K562 (cell line): Measurements from ENCODE around the gene DNAH10. TPM values are rescaled to one million over a fixed set of nuclear protein-coding genes. Genes with fewer than 3 reads are reported as not detected.

Experiments
- ATAC-seq: fragments of 200-7000 bp; cut with Tn5 transposase; 3 replicates; pipeline ENCODE4 v1.9.1; 2020; ENCODE audit warnings: moderate library complexity
- BruUV-seq: library from RNA; stranded (reverse); fragments of 400-500 nt; replicated peaks from 2 replicates; lab custom pipeline; 2021; lab: Mats Ljungman, UMichigan
- CTCF ChIA-PET: fragments of 300-600 bp; formaldehyde crosslinking; extraction: SDS; loops from one replicate; lab custom pipeline; 2021; ENCODE audit warnings: low intra/inter-chr PET ratio; lab: Yijun Ruan, JAX
- POLR2A ChIA-PET: fragments of 300-600, 350-650 bp; sonication (Branson Sonifier 250); formaldehyde crosslinking; extraction: SDS; loops from one replicate; lab custom pipeline; 2021; ENCODE audit warnings: antibody characterized with exemption, inconsistent platforms; lab: Yijun Ruan, JAX
- DNase-seq, 4 experiments: peaks; one replicate each; pipeline versions ENCODE4 v3.0.0 to v3.0.0-alpha.2; 2011 to 2018; ENCODE audit warnings: low spot score in 3 of 4, mixed read lengths in 3 of 4; ENCODE audit errors: extremely low read depth in 1 of 4
- FAIRE-seq: peaks from 2 replicates; lab custom pipeline; 2011; peaks lifted over from hg19 to GRCh38; lab: Jason Lieb, UNC
- H2AFZ ChIP-seq: 2 replicates; pipeline ENCODE4 v1.6.0; 2011; ENCODE audit warnings: low read depth, low read length, control low read depth, inconsistent platforms
- H3K27ac ChIP-seq: fragments of 200-600 bp; 3 replicates; pipeline ENCODE4 v1.8.0; 2011; ENCODE audit warnings: low read depth, mild to moderate bottlenecking, control low read depth, inconsistent platforms, low read length, moderate library complexity, mixed read lengths; ENCODE audit errors: extremely low read depth
- H3K27me3 ChIP-seq, 2 experiments: fragments of 300-600 bp in 1 of 2; 2 replicates in 1 of 2; 3 replicates in 1 of 2; pipeline versions ENCODE4 v1.6.0 to v1.8.0; 2011; ENCODE audit warnings: inconsistent platforms in 2 of 2, low read length in 2 of 2, mild to moderate bottlenecking in 1 of 2, mixed read lengths in 1 of 2, moderate library complexity in 1 of 2; ENCODE audit not compliant: control insufficient read depth in 2 of 2, insufficient read depth in 2 of 2
- H3K36me3 ChIP-seq: fragments of 300-600 bp; 3 replicates; pipeline ENCODE4 v1.8.0; 2011; ENCODE audit warnings: mild to moderate bottlenecking, low read length, inconsistent platforms; ENCODE audit not compliant: control insufficient read depth, insufficient read depth
- H3K4me1 ChIP-seq, 2 experiments: fragments of 200-600 bp in 1 of 2; replicated peaks in 1 of 2; 2 replicates in 1 of 2; 3 replicates in 1 of 2; pipeline versions ENCODE4 v1.5.1 to v1.8.0; 2011; ENCODE audit warnings: inconsistent platforms in 2 of 2, low read length in 2 of 2, mild to moderate bottlenecking in 1 of 2, mixed read lengths in 1 of 2, moderate library complexity in 1 of 2; ENCODE audit not compliant: control insufficient read depth in 2 of 2, insufficient read depth in 2 of 2
- H3K4me2 ChIP-seq: 2 replicates; pipeline ENCODE4 v1.6.1; 2011; ENCODE audit warnings: low read length, control low read depth, inconsistent platforms, mixed read lengths; ENCODE audit not compliant: insufficient read depth
- H3K4me3 ChIP-seq: fragments of 200-600 bp; sonication (generic), shearing (Covaris generic); 2 replicates; pipeline ENCODE4 v1.5.1; 2016; ENCODE audit warnings: control low read depth, inconsistent platforms
- H3K79me2 ChIP-seq: fragments of 200-600 bp; 3 replicates; pipeline ENCODE4 v1.8.0; 2011; ENCODE audit warnings: low read length, inconsistent platforms; ENCODE audit not compliant: control insufficient read depth, insufficient read depth
- H3K9ac ChIP-seq, 2 experiments: 2 replicates each; pipeline versions ENCODE4 v1.6.0 to v1.6.1; 2011; ENCODE audit warnings: low read depth in 2 of 2, low read length in 2 of 2, control low read depth in 1 of 2, inconsistent platforms in 1 of 2, mild to moderate bottlenecking in 1 of 2, mixed read lengths in 1 of 2; ENCODE audit not compliant: insufficient read depth in 1 of 2
- H3K9me1 ChIP-seq: one replicate; pipeline ENCODE4 v1.6.0; 2011; ENCODE audit warnings: inconsistent platforms, mild to moderate bottlenecking, low read length, moderate library complexity; ENCODE audit not compliant: control insufficient read depth, insufficient read depth
- H3K9me3 ChIP-seq: replicated peaks from 2 replicates; pipeline ENCODE4 v1.5.1; 2011; ENCODE audit warnings: low read depth, low read length, inconsistent platforms; ENCODE audit not compliant: control insufficient read depth, insufficient read depth
- H4K20me1 ChIP-seq: replicated peaks from 2 replicates; pipeline ENCODE4 v1.6.1; 2011; ENCODE audit warnings: low read length, inconsistent platforms, mixed read lengths; ENCODE audit not compliant: control insufficient read depth, insufficient read depth
- FOXA1 ChIP-seq: fragments of 450-650 bp; IDR thresholded peaks from 2 replicates; pipeline ENCODE4 v1.6.1; 2016; ENCODE audit warnings: mild to moderate bottlenecking, borderline replicate concordance
- GATA2 ChIP-seq: sonication (generic); formaldehyde crosslinking; IDR thresholded peaks from 2 replicates; pipeline ENCODE4 v1.4.0; 2020; ENCODE audit warnings: mild to moderate bottlenecking, missing genetic modification reagents
- HDGF ChIP-seq: fragments of 450-650 bp; IDR thresholded peaks from 2 replicates; pipeline ENCODE4 v1.6.1; 2016
- HSF4 ChIP-seq: fragments of 250-450 bp; sonication (Bioruptor Pico); IDR thresholded peaks from 2 replicates; pipeline ENCODE4 v2.1.2; 2022; ENCODE audit warnings: mild to moderate bottlenecking, moderate library complexity, borderline replicate concordance
- MEF2A ChIP-seq: IDR thresholded peaks from 2 replicates; pipeline ENCODE4 v1.6.1; 2011; ENCODE audit warnings: low read depth, mild to moderate bottlenecking, low read length, moderate library complexity; ENCODE audit not compliant: control insufficient read depth
- PHB2 ChIP-seq: fragments of 450-650 bp; IDR thresholded peaks from 2 replicates; pipeline ENCODE4 v1.6.1; 2017; ENCODE audit warnings: low read depth
- POU5F1 ChIP-seq: fragments of 150-350 bp; IDR thresholded peaks from 2 replicates; pipeline ENCODE4 v1.6.1; 2014; ENCODE audit warnings: borderline replicate concordance, low read length, low read depth, mild to moderate bottlenecking; ENCODE audit not compliant: partially characterized antibody
- SIN3B ChIP-seq: fragments of 450-650 bp; IDR thresholded peaks from 2 replicates; pipeline ENCODE4 v1.6.1; 2017; ENCODE audit warnings: low read depth, mild to moderate bottlenecking, moderate library complexity
- SMAD1 ChIP-seq: fragments of 150-350 bp; IDR thresholded peaks from 2 replicates; pipeline ENCODE4 v1.6.1; 2014; ENCODE audit warnings: low read length, low read depth; ENCODE audit not compliant: partially characterized antibody
- TAF1 ChIP-seq: IDR thresholded peaks from 2 replicates; pipeline ENCODE4 v1.6.1; 2011; ENCODE audit warnings: mild to moderate bottlenecking, low read length, moderate library complexity; ENCODE audit not compliant: insufficient read depth, control insufficient read depth, severe bottlenecking; ENCODE audit errors: extremely low read depth
- U2AF1 ChIP-seq: fragments of 200-400 bp; formaldehyde crosslinking; optimal IDR thresholded peaks from 2 replicates; pipeline ENCODE3; 2017; ENCODE audit warnings: mild to moderate bottlenecking, low read depth, low read length, moderate library complexity
- ZBTB7A ChIP-seq: IDR thresholded peaks from 2 replicates; pipeline ENCODE4 v1.6.1; 2011; ENCODE audit warnings: low read depth, mild to moderate bottlenecking, low read length, moderate library complexity, borderline replicate concordance; ENCODE audit not compliant: control insufficient read depth
- WGBS: fragments of 100-300 bp; shearing (Covaris generic); methylation state at CpG from one replicate; pipeline ENCODE4 v1.1.6; 2016; ENCODE audit warnings: low coverage, mixed read lengths; ENCODE audit not compliant: insufficient coverage; ENCODE audit errors: missing lambda C conversion rate; 5-methylcytosine and 5-hydroxymethylcytosine counted together
- in situ Hi-C: fragments of 300-500 bp; cut with MboI; formaldehyde crosslinking; loops from 4 replicates; pipeline ENCODE4 v1.15.0; 2018; ENCODE audit warnings: inconsistent platforms, mixed read lengths
- intact Hi-C: fragments of 100-400 bp; cut with micrococcal nuclease; formaldehyde crosslinking; loops from 2 replicates; pipeline ENCODE4 v1.14.2; 2022
- polyA plus RNA-seq, 8 experiments: library from polyadenylated mRNA; depleted of rRNA in 4 of 8; stranded (reverse) in 5 of 8; unstranded in 3 of 8; fragments of >200 nt; fragmentation: Nextera tagmentation in 2 of 8; fragmentation: Illumina TruSeq in 1 of 8; extraction: Ambion mirVana in 2 of 8; extraction: Trizol in 1 of 8; gene quantifications; 2 replicates each; pipeline versions ENCODE4 v1.2.1 to v1.2.3, GENCODE V29; 2011 to 2014; ENCODE audit warnings: inconsistent platforms in 1 of 8, missing spikeins in 1 of 8
- total RNA-seq, 7 experiments: library from RNA; depleted of rRNA in 6 of 7; stranded (reverse); fragments of >200 nt in 6 of 7; fragmentation: Illumina TruSeq in 2 of 7; extraction: Trizol in 2 of 7; gene quantifications; 2 replicates each; pipeline versions ENCODE4 v1.2.1 to v1.2.3, GENCODE V29; 2011 to 2021; ENCODE audit warnings: low replicate concordance in 1 of 7
- TF ChIP-seq, protein P1 (sequence below), 2 experiments: IDR thresholded peaks; 2 replicates each; pipeline ENCODE4 v1.6.1; 2012; ENCODE audit warnings: improper control_type of control experiment in 2 of 2, low read depth in 2 of 2, low read length in 2 of 2, borderline replicate concordance in 1 of 2

Gene DNAH10
- total and polyA plus RNA-seq, 9 of the 15 experiments (the other 6 are each of a cell fraction or from before 2014, with no cell fraction given) = 0.01 to 0.06 (median 0.04) TPM; not detected in 1

DNA sequence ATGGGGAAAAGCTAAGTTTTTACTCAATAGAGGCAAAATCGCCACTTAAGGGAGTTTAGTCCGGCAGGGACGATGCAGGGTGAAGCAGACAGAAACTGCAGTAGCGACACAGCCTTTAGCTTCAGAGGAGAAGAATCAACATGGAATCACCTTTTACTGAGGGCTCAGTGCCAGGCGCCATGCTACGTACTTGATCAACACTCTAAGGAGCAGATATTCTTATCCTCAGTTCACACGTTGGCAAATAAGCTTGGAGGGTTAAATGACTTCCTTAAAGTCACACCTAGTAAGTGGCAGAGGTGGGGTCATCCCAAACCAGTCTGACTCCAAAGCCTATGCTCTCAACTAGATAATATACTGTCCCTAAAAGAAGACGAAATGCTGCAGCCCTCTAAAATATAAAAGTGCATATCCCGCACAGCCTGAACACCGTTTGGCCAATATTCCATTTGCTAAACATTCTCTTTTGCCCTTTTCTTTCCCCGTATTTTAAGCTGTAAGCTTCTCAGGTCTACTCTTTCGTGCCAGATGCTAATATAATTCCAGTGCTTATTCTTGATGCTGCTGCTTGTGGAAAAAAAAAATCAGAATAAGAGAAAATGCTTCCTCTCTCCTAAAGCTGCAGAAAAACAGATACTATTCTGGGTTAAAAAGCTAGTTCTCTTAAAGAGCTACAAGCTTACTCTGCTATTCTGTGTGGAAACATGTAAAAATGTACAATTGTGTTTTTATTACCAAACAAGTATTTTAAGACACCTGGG is 199.7 kb downstream of the DNAH10 start:
- Histone ChIP-seq H3K27me3 (no peaks in the 10 kb centered on the region), H3K9ac (no peak overlapping the region), H2AFZ (no peak overlapping the region), H3K4me3 (no peak overlapping the region), H3K36me3 (no peaks in the 10 kb centered on the region), H3K79me2 (no peaks in the 10 kb centered on the region), H3K4me2 (no peak overlapping the region), H4K20me1 (no peaks in the 10 kb centered on the region), H3K27ac (no peak overlapping the region), H3K9me1 (no peaks in the 10 kb centered on the region), H3K9me3 (no peaks in the 10 kb centered on the region), H3K4me1 (peaks cover 0 to 7% of the 10 kb centered on the region in 2 experiments; a peak in 3 of 5 replicates)
- no TSS peak for BruUV-seq
- no peak for TF ChIP-seq GATA2 (CRISPR knock-in tag)
- TF ChIP-seq, protein P1, sequence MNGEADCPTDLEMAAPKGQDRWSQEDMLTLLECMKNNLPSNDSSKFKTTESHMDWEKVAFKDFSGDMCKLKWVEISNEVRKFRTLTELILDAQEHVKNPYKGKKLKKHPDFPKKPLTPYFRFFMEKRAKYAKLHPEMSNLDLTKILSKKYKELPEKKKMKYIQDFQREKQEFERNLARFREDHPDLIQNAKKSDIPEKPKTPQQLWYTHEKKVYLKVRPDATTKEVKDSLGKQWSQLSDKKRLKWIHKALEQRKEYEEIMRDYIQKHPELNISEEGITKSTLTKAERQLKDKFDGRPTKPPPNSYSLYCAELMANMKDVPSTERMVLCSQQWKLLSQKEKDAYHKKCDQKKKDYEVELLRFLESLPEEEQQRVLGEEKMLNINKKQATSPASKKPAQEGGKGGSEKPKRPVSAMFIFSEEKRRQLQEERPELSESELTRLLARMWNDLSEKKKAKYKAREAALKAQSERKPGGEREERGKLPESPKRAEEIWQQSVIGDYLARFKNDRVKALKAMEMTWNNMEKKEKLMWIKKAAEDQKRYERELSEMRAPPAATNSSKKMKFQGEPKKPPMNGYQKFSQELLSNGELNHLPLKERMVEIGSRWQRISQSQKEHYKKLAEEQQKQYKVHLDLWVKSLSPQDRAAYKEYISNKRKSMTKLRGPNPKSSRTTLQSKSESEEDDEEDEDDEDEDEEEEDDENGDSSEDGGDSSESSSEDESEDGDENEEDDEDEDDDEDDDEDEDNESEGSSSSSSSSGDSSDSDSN (IDR thresholded peaks at IDR 0.05; ENCODE audit: borderline replicate concordance in 1 of 2, low read depth in 2 of 2, low read length in 2 of 2) = no peak
- TF ChIP-seq HSF4 (CRISPR knock-in tag) = no peak
- no peak for TF ChIP-seq SIN3B
- no peak for TF ChIP-seq PHB2
- no peak for TF ChIP-seq U2AF1
- TF ChIP-seq ZBTB7A = no peak
- TF ChIP-seq HDGF = no peak
- no peak for TF ChIP-seq FOXA1
- no peak for TF ChIP-seq MEF2A
- TF ChIP-seq TAF1 = no peak
- no peak for TF ChIP-seq SMAD1
- TF ChIP-seq POU5F1 = no peak
- in situ Hi-C loops = no loop called here
- ChIA-PET CTCF (no interaction called here), POLR2A (interaction anchor here (0.6 to 1.1 kb wide), 4 partner anchors 10 to 749 kb away, joined by 3 to 4 read pairs (median 3); no protein-coding TSS in a partner anchor)
- 44% methylated on average over 12 of the region's 12 CpGs for WGBS
- intact Hi-C loops = no loop called here
- FAIRE-seq (no peak), ATAC-seq (no peak), DNase-seq (no peak)
